A549 (cell line): ENCODE data around the gene SCUBE1.

Source experiments
- JUN ChIP-seq, 2 experiments: fragments of >200 bp; sonication (Bioruptor Twin); formaldehyde crosslinking; IDR thresholded peaks; 2 replicates in 1 of 2; 3 replicates in 1 of 2; pipeline ENCODE4 v1.6.1; 2016 to 2017
- KDM1A ChIP-seq: fragments of 200-600 bp; sonication (generic); IDR thresholded peaks from 2 replicates; pipeline ENCODE4 v1.6.1; 2016; ENCODE audit warnings: low read depth, mild to moderate bottlenecking
- PHF8 ChIP-seq: fragments of 200-600 bp; sonication (generic); IDR thresholded peaks from 2 replicates; pipeline ENCODE4 v1.6.1; 2016; ENCODE audit warnings: low read depth, mild to moderate bottlenecking, antibody characterized with exemption, moderate library complexity, borderline replicate concordance
- POLR2A ChIP-seq: IDR thresholded peaks from 2 replicates; pipeline ENCODE4 v1.6.1; 2012; ENCODE audit warnings: mild to moderate bottlenecking, low read length
- POLR2AphosphoS2 ChIP-seq: conservative IDR thresholded peaks from 2 replicates; pipeline ENCODE4 v1.6.1; 2012; ENCODE audit warnings: low read length, improper control_type of control experiment, inconsistent platforms
- RAD21 ChIP-seq, 2 experiments: fragments of >200 bp in 1 of 2; sonication (Bioruptor Twin) in 1 of 2; formaldehyde crosslinking in 1 of 2; IDR thresholded peaks in 1 of 2; conservative IDR thresholded peaks in 1 of 2; 2 replicates in 1 of 2; 3 replicates in 1 of 2; pipeline ENCODE4 v1.6.1; 2012 to 2018; ENCODE audit warnings: inconsistent platforms in 1 of 2
- RARB ChIP-seq: fragments of 250-450 bp; sonication (Bioruptor Pico); IDR thresholded peaks from 2 replicates; pipeline ENCODE4 v1.8.0; 2021; ENCODE audit warnings: mild to moderate bottlenecking, moderate library complexity
- REST ChIP-seq: fragments of 200-600 bp; sonication (generic); IDR thresholded peaks from 2 replicates; pipeline ENCODE4 v1.6.1; 2016; ENCODE audit warnings: antibody characterized with exemption, mild to moderate bottlenecking, moderate library complexity
- SMC3 ChIP-seq: fragments of >200 bp; sonication (Bioruptor Twin); formaldehyde crosslinking; IDR thresholded peaks from 3 replicates; pipeline ENCODE4 v1.6.1; 2018; ENCODE audit warnings: inconsistent platforms
- TF ChIP-seq, protein P1 (sequence below): fragments of >200 bp; sonication (Bioruptor Twin); formaldehyde crosslinking; IDR thresholded peaks from 3 replicates; pipeline ENCODE4 v1.5.1; 2016
- TF ChIP-seq, protein P2 (sequence below): fragments of 250-450 bp; sonication (Bioruptor Pico); IDR thresholded peaks from 2 replicates; pipeline ENCODE4 v1.5.0; 2021; ENCODE audit warnings: mild to moderate bottlenecking, moderate library complexity, borderline replicate concordance

GRCh38 chr22:43391306-43391705, 48.1 kb upstream of the SCUBE1 start:
- TF ChIP-seq, protein P1, sequence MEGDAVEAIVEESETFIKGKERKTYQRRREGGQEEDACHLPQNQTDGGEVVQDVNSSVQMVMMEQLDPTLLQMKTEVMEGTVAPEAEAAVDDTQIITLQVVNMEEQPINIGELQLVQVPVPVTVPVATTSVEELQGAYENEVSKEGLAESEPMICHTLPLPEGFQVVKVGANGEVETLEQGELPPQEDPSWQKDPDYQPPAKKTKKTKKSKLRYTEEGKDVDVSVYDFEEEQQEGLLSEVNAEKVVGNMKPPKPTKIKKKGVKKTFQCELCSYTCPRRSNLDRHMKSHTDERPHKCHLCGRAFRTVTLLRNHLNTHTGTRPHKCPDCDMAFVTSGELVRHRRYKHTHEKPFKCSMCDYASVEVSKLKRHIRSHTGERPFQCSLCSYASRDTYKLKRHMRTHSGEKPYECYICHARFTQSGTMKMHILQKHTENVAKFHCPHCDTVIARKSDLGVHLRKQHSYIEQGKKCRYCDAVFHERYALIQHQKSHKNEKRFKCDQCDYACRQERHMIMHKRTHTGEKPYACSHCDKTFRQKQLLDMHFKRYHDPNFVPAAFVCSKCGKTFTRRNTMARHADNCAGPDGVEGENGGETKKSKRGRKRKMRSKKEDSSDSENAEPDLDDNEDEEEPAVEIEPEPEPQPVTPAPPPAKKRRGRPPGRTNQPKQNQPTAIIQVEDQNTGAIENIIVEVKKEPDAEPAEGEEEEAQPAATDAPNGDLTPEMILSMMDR: no peak
- no peak for TF ChIP-seq REST
- TF ChIP-seq RAD21 (conservative IDR thresholded peaks at IDR 0.05 in 1 of 2, IDR thresholded peaks at IDR 0.05 in 1 of 2): no peak
- no peak for TF ChIP-seq POLR2AphosphoS2
- TF ChIP-seq POLR2A: no peak
- TF ChIP-seq SMC3: no peak
- no peak for TF ChIP-seq RARB
- TF ChIP-seq KDM1A: no peak
- TF ChIP-seq, protein P2, sequence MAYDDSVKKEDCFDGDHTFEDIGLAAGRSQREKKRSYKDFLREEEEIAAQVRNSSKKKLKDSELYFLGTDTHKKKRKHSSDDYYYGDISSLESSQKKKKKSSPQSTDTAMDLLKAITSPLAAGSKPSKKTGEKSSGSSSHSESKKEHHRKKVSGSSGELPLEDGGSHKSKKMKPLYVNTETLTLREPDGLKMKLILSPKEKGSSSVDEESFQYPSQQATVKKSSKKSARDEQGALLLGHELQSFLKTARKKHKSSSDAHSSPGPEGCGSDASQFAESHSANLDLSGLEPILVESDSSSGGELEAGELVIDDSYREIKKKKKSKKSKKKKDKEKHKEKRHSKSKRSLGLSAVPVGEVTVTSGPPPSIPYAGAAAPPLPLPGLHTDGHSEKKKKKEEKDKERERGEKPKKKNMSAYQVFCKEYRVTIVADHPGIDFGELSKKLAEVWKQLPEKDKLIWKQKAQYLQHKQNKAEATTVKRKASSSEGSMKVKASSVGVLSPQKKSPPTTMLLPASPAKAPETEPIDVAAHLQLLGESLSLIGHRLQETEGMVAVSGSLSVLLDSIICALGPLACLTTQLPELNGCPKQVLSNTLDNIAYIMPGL: no peak
- no peak for TF ChIP-seq PHF8
- no peak for TF ChIP-seq JUN (IDR thresholded peaks at IDR 0.05)
